Upper lobe of left lung (tissue), 6 donors: ENCODE results near the gene FIBIN. TPM values are rescaled to one million over a fixed set of nuclear protein-coding genes. Genes with fewer than 3 reads are reported as not detected.
A peak's percentile ranks its signal among the peaks of the same experiment; 100 is the strongest.

Experiments
- ATAC-seq, 2 donors: fragments of 200-7000 bp; cut with Tn5 transposase; one replicate each; pipeline ENCODE4 v1.9.1; 2022; ENCODE audit warnings: mild to moderate bottlenecking in 2 of 2, moderate library complexity in 2 of 2; ENCODE audit not compliant: low FRiP score in 2 of 2
- DNase-seq, 2 donors: peaks; one replicate each; pipeline ENCODE4 v3.0.0-alpha.2; 2019 to 2020
- H3K27ac ChIP-seq, 4 donors: fragments of 200-600 bp; sonication (generic); one replicate each; pipeline ENCODE4 v1.5.1; 2016 to 2019
- H3K27me3 ChIP-seq, 4 donors: fragments of 200-600 bp; sonication (generic); one replicate each; pipeline ENCODE4 v1.5.1; 2017 to 2019
- H3K36me3 ChIP-seq, 4 donors: fragments of 200-600 bp; sonication (generic); one replicate each; pipeline ENCODE4 v1.5.1; 2016 to 2019
- H3K4me1 ChIP-seq, 4 donors: fragments of 200-600 bp; sonication (generic); one replicate each; pipeline ENCODE4 v1.5.1; 2018 to 2019
- H3K4me3 ChIP-seq, 4 donors: fragments of 200-600 bp; sonication (generic); one replicate each; pipeline ENCODE4 v1.5.1; 2017 to 2019; ENCODE audit warnings: mild to moderate bottlenecking in 2 of 4, moderate library complexity in 1 of 4
- H3K9me3 ChIP-seq, 4 donors: fragments of 200-600 bp; sonication (generic); one replicate each; pipeline ENCODE4 v1.5.1; 2018 to 2019
- CTCF ChIP-seq, 6 experiments: fragments of 450-650 bp in 4 of 6; fragments of 200-600 bp in 2 of 6; sonication (generic) in 2 of 6; IDR thresholded peaks; one replicate each; pipeline ENCODE4 v1.5.1; 2016 to 2019; ENCODE audit warnings: antibody characterized with exemption in 6 of 6
- EP300 ChIP-seq, 4 donors: sonication (generic); formaldehyde crosslinking; IDR thresholded peaks; one replicate each; pipeline ENCODE4 v1.5.1; 2017; ENCODE audit warnings: antibody characterized with exemption in 4 of 4, control low read depth in 2 of 4
- POLR2A ChIP-seq, 4 donors: fragments of 450-650 bp; IDR thresholded peaks; one replicate each; pipeline ENCODE4 v1.5.1; 2016 to 2017; ENCODE audit warnings: antibody characterized with exemption in 4 of 4, mild to moderate bottlenecking in 2 of 4
- POLR2AphosphoS5 ChIP-seq, 2 donors: sonication (generic); formaldehyde crosslinking; IDR thresholded peaks; one replicate each; pipeline ENCODE4 v1.5.1; 2017; ENCODE audit warnings: antibody characterized with exemption in 2 of 2
- WGBS, 2 donors: methylation state at CpG; one replicate each; pipeline ENCODE4 v1.1.5; 2017 to 2018; 5-methylcytosine and 5-hydroxymethylcytosine counted together
- total RNA-seq, 6 donors: library from RNA; depleted of rRNA in 4 of 6; stranded (reverse); fragments of >200 nt in 4 of 6; gene quantifications; one replicate each; pipeline versions ENCODE4 v1.1.0 to v1.2.1, GENCODE V29; 2016 to 2021
- donor health status: DM: no; HTN: no; CAD: no; lungs with moderate emphysema.
- donor health status: DM: no; HTN: yes; CAD: no; lungs with severe emphysema.

Gene FIBIN
- total RNA-seq, result 10 to 100 TPM; 14.7 to 40.0 (median 25.0) TPM

GRCh38 chr11:26993965-26994457 is at the start of gene FIBIN:
Gene FIBIN (plus strand): TSS chr11:26994112. CDS start chr11:26994527, 415 bp downstream.
- TF ChIP-seq POLR2A (IDR thresholded peaks at IDR 0.05) (peak in 1 of 4 donors; percentile 42), EP300 (IDR thresholded peaks at IDR 0.05) (no peak), CTCF (IDR thresholded peaks at IDR 0.05) (no peak), POLR2AphosphoS5 (IDR thresholded peaks at IDR 0.05) (peak in 1 of 2 donors; percentile 21)
- Histone ChIP-seq H3K27ac (peak within 1 kb of the TSS; percentile 37 to 81 (median 58)), H3K4me3 (peak within 1 kb of the TSS; percentile 19 to 48 (median 42)), H3K27me3 (no peaks in the 10 kb centered on the region), H3K4me1 (no peaks in the 10 kb centered on the region), H3K36me3 (no peaks in the 10 kb centered on the region), H3K9me3 (no peaks in the 10 kb centered on the region)
- DNase-seq (peak in 1 of 2 donors; percentile 81), ATAC-seq (peak; percentile 56 to 78)
- WGBS, 2 donors, result 9 to 23% methylated on average over 15 to 17 of the region's 22 CpGs

GRCh38 chr11:26944866-26945664 is 48.8 kb upstream of the FIBIN start:
- ATAC-seq (no peak), DNase-seq (no peak)
- Histone ChIP-seq H3K27ac (no peak overlapping the region), H3K27me3 (no peaks in the 10 kb centered on the region), H3K4me3 (no peak overlapping the region), H3K36me3 (no peaks in the 10 kb centered on the region), H3K4me1 (no peaks in the 10 kb centered on the region), H3K9me3 (no peaks in the 10 kb centered on the region)
- 34 to 38% methylated on average over 3 of the region's 3 CpGs for WGBS, 2 donors
- TF ChIP-seq POLR2AphosphoS5 (IDR thresholded peaks at IDR 0.05) (no peak), EP300 (IDR thresholded peaks at IDR 0.05) (no peak), CTCF (IDR thresholded peaks at IDR 0.05) (no peak), POLR2A (IDR thresholded peaks at IDR 0.05) (no peak)

GRCh38 chr11:26946257-26946716 is 47.6 kb upstream of the FIBIN start:
- DNase-seq (no peak), ATAC-seq (no peak)
- Histone ChIP-seq H3K4me3 (no peak overlapping the region), H3K9me3 (no peaks in the 10 kb centered on the region), H3K27ac (no peak overlapping the region), H3K27me3 (no peaks in the 10 kb centered on the region), H3K36me3 (no peaks in the 10 kb centered on the region), H3K4me1 (no peaks in the 10 kb centered on the region)
- TF ChIP-seq POLR2AphosphoS5 (IDR thresholded peaks at IDR 0.05) (no peak), CTCF (IDR thresholded peaks at IDR 0.05) (no peak), EP300 (IDR thresholded peaks at IDR 0.05) (no peak), POLR2A (IDR thresholded peaks at IDR 0.05) (no peak)
- 67 to 69% methylated on average over 2 of the region's 2 CpGs for WGBS, 2 donors

- H3K4me3 ChIP-seq, result no peak overlapping the region
- H3K36me3 ChIP-seq, result no peaks in the 10 kb centered on the region
- H3K27me3 ChIP-seq, result no peaks in the 10 kb centered on the region
- TF ChIP-seq EP300 (IDR thresholded peaks at IDR 0.05) (peak in 2 of 4 donors; percentile 18 to 81), POLR2AphosphoS5 (IDR thresholded peaks at IDR 0.05) (peak; percentile 58 to 73), POLR2A (IDR thresholded peaks at IDR 0.05) (no peak), CTCF (IDR thresholded peaks at IDR 0.05) (no peak)
- peak in 1 of 2 donors; percentile 52 for DNase-seq
- ATAC-seq, result peak; percentile 90 to 92
- no peaks in the 10 kb centered on the region for H3K9me3 ChIP-seq
- H3K27ac ChIP-seq, result no peak overlapping the region
- WGBS, 2 donors, result 41 to 45% methylated on average over 2 of the region's 2 CpGs
- H3K4me1 ChIP-seq, result no peaks in the 10 kb centered on the region
Measured at GRCh38 chr11:26947379-26947844, 46.5 kb upstream of the FIBIN start.
